Mesenchymal stem cell (in vitro differentiated cells and primary cell): Measurements from ENCODE around the gene BDKRB1.

Experiments used
- DNase-seq: peaks from one replicate; pipeline ENCODE4 v3.0.0-alpha.2; 2013
- H2AFZ ChIP-seq: one replicate; pipeline ENCODE4 v1.6.1; 2013; ENCODE audit warnings: low read depth, mild to moderate bottlenecking, control low read depth, inconsistent platforms, low read length, moderate library complexity
- H2AK5ac ChIP-seq: 2 replicates; pipeline ENCODE4 v1.6.1; 2013; ENCODE audit warnings: low read length, moderate library complexity, mild to moderate bottlenecking, inconsistent platforms; ENCODE audit not compliant: severe bottlenecking
- H2BK120ac ChIP-seq: one replicate; pipeline ENCODE4 v1.6.1; 2013; ENCODE audit warnings: low read depth, mild to moderate bottlenecking, inconsistent platforms, low read length, moderate library complexity
- H2BK12ac ChIP-seq, 2 experiments: one replicate each; pipeline ENCODE4 v1.6.1; 2013; ENCODE audit warnings: inconsistent platforms in 2 of 2, low read length in 2 of 2, mild to moderate bottlenecking in 2 of 2, moderate library complexity in 2 of 2, control low read depth in 1 of 2
- H2BK15ac ChIP-seq: one replicate; pipeline ENCODE4 v1.6.1; 2013; ENCODE audit warnings: mild to moderate bottlenecking, low read depth, inconsistent platforms; ENCODE audit not compliant: poor library complexity, severe bottlenecking
- H2BK5ac ChIP-seq: 2 replicates; pipeline ENCODE4 v1.6.1; 2013; ENCODE audit warnings: low read depth, mild to moderate bottlenecking, low read length, control low read depth, inconsistent platforms; ENCODE audit not compliant: poor library complexity, severe bottlenecking
- H3K14ac ChIP-seq, 2 experiments: one replicate each; pipeline ENCODE4 v1.6.1; 2013; ENCODE audit warnings: inconsistent platforms in 2 of 2, low read length in 2 of 2, control low read depth in 1 of 2, mild to moderate bottlenecking in 1 of 2, moderate library complexity in 1 of 2
- H3K18ac ChIP-seq, 2 experiments: one replicate each; pipeline ENCODE4 v1.6.1; 2013; ENCODE audit warnings: inconsistent platforms in 2 of 2, low read length in 2 of 2, control low read depth in 1 of 2, low read depth in 1 of 2, mild to moderate bottlenecking in 1 of 2
- H3K23ac ChIP-seq, 2 experiments: one replicate each; pipeline ENCODE4 v1.6.1; 2013; ENCODE audit warnings: inconsistent platforms in 2 of 2, low read length in 2 of 2, mild to moderate bottlenecking in 2 of 2, moderate library complexity in 2 of 2, control low read depth in 1 of 2
- H3K27ac ChIP-seq: 2 replicates; pipeline ENCODE4 v1.5.1; 2013; ENCODE audit warnings: mild to moderate bottlenecking, moderate library complexity, low read length, control low read depth, inconsistent platforms; ENCODE audit not compliant: poor library complexity, severe bottlenecking
- H3K27me3 ChIP-seq, 2 experiments: 2 replicates each; pipeline versions ENCODE4 v1.6.1 to v1.7.0; 2013; ENCODE audit warnings: low read length in 2 of 2, mild to moderate bottlenecking in 2 of 2, moderate library complexity in 2 of 2, control low read depth in 1 of 2, inconsistent platforms in 1 of 2; ENCODE audit not compliant: control insufficient read depth in 1 of 2, insufficient read depth in 1 of 2
- H3K36me3 ChIP-seq, 2 experiments: 2 replicates each; pipeline versions ENCODE4 v1.6.1 to v1.7.0; 2013; ENCODE audit warnings: low read length in 2 of 2, control low read depth in 1 of 2, inconsistent platforms in 1 of 2, low read depth in 1 of 2, mild to moderate bottlenecking in 1 of 2; ENCODE audit not compliant: insufficient read depth in 2 of 2, control insufficient read depth in 1 of 2
- H3K4ac ChIP-seq, 2 experiments: one replicate each; pipeline ENCODE4 v1.6.1; 2013; ENCODE audit warnings: inconsistent platforms in 2 of 2, low read length in 2 of 2, mild to moderate bottlenecking in 2 of 2, moderate library complexity in 2 of 2, control low read depth in 1 of 2, low read depth in 1 of 2
- H3K4me1 ChIP-seq: 2 replicates; pipeline ENCODE4 v1.6.1; 2013; ENCODE audit warnings: low read depth, low read length, control low read depth; ENCODE audit not compliant: control insufficient read depth, insufficient read depth
- H3K4me2 ChIP-seq: 2 replicates; pipeline ENCODE4 v1.6.1; 2013; ENCODE audit warnings: low read length, mild to moderate bottlenecking, inconsistent platforms; ENCODE audit not compliant: poor library complexity, severe bottlenecking
- H3K4me3 ChIP-seq, 2 experiments: 2 replicates each; pipeline versions ENCODE4 v1.5.1 to v1.7.0; 2013; ENCODE audit warnings: low read length in 2 of 2, mild to moderate bottlenecking in 2 of 2, control low read depth in 1 of 2, low read depth in 1 of 2; ENCODE audit not compliant: insufficient read depth in 1 of 2
- H3K79me1 ChIP-seq: replicated peaks from 2 replicates; pipeline ENCODE4 v1.6.1; 2013; ENCODE audit warnings: mild to moderate bottlenecking, control low read depth, low read length, inconsistent platforms; ENCODE audit not compliant: poor library complexity, severe bottlenecking
- H3K9ac ChIP-seq: 2 replicates; pipeline ENCODE4 v1.7.0; 2013; ENCODE audit warnings: mild to moderate bottlenecking, low read length, moderate library complexity
- H3K9me3 ChIP-seq: 2 replicates; pipeline ENCODE4 v1.7.0; 2013; ENCODE audit warnings: mild to moderate bottlenecking, low read length; ENCODE audit not compliant: control insufficient read depth
- H4K8ac ChIP-seq: one replicate; pipeline ENCODE4 v1.6.1; 2013; ENCODE audit warnings: inconsistent platforms, mild to moderate bottlenecking, low read length, moderate library complexity
- H4K91ac ChIP-seq: one replicate; pipeline ENCODE4 v1.6.1; 2013; ENCODE audit warnings: mild to moderate bottlenecking, low read length, inconsistent platforms
- WGBS: methylation state at CpG from one replicate; pipeline ENCODE4 v1.1.7; 2013; ENCODE audit warnings: mixed read lengths; 5-methylcytosine and 5-hydroxymethylcytosine counted together

BDKRB1 gene

GRCh38 chr14:96252323-96252998, 3.5 kb upstream of the BDKRB1 start:
- peak overlapping the region; percentile 98 for H2AK5ac ChIP-seq
- H3K27ac ChIP-seq: peak overlapping the region; percentile 86
- H3K4ac ChIP-seq: peak overlapping the region; percentile 69 to 94
- no peak overlapping the region for H3K4me2 ChIP-seq
- no peak overlapping the region for H2AFZ ChIP-seq
- peak overlapping the region; percentile 86 to 97 for H3K18ac ChIP-seq
- WGBS: 84% methylated on average over 18 of the region's 19 CpGs
- H3K4me1 ChIP-seq: peaks cover 23% of the 10 kb centered on the region
- H3K36me3 ChIP-seq: peaks cover 7 to 10% of the 10 kb centered on the region in 2 experiments
- no peaks in the 10 kb centered on the region for H3K9me3 ChIP-seq
- H3K23ac ChIP-seq: peak overlapping the region in 1 of 2 experiments; percentile 23
- peak overlapping the region in 1 of 2 experiments; percentile 45 for H3K14ac ChIP-seq
- peak overlapping the region; percentile 49 for H3K9ac ChIP-seq
- H4K91ac ChIP-seq: peak overlapping the region; percentile 96
- peak overlapping the region; percentile 98 for H2BK12ac ChIP-seq
- peak overlapping the region; percentile 88 for H2BK120ac ChIP-seq
- H2BK5ac ChIP-seq: peak overlapping the region; percentile 79
- H3K27me3 ChIP-seq: no peaks in the 10 kb centered on the region
- H2BK15ac ChIP-seq: peak overlapping the region; percentile 97
- H3K4me3 ChIP-seq: no peak overlapping the region
- DNase-seq: no peak
- peaks cover 8% of the 10 kb centered on the region for H3K79me1 ChIP-seq
- H4K8ac ChIP-seq: peak overlapping the region; percentile 97

- 26% methylated on average over 9 of the region's 9 CpGs for WGBS
- Histone ChIP-seq H3K27ac (peak overlapping the region; percentile 86), H3K4me2 (no peak overlapping the region), H3K4me3 (no peak overlapping the region), H2AK5ac (peak overlapping the region; percentile 98), H2BK12ac (peak overlapping the region; percentile 98), H3K9me3 (no peaks in the 10 kb centered on the region), H3K36me3 (peaks cover 4 to 7% of the 10 kb centered on the region in 2 experiments), H2BK120ac (peak overlapping the region; percentile 88), H3K18ac (peak overlapping the region; percentile 92 to 97), H3K27me3 (no peaks in the 10 kb centered on the region), H4K8ac (peak overlapping the region; percentile 97), H3K4me1 (peaks cover 23% of the 10 kb centered on the region), H2BK15ac (peak overlapping the region; percentile 97), H3K9ac (peak overlapping the region; percentile 49), H3K23ac (no peak overlapping the region), H3K4ac (peak overlapping the region; percentile 69 to 94), H3K14ac (peak overlapping the region in 1 of 2 experiments; percentile 45), H4K91ac (peak overlapping the region; percentile 96), H2BK5ac (peak overlapping the region; percentile 79), H2AFZ (no peak overlapping the region), H3K79me1 (peaks cover 8% of the 10 kb centered on the region)
- peak; percentile 94 for DNase-seq
These were observed 2.9 kb upstream of the BDKRB1 start for GRCh38 chr14:96252999-96253539.

DNA sequence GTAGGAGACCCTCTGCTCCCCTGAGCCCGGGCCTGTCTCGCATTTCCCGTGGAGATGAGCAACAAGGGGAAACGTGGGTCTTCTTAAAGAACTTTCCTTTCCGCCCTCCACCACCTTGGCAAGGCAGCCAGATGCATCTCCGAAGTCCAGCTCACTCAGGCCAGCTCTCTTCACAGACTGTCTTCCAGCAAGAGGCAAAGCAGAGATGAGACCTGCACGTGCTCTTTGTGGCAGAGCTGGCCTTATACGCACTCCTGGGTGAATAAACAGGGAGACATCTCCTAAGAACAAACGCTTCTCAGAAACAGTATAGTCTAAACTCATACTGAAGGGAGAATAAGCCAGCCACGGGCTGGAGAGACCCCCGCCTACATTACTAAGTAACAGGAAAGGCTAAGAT, 1.3 kb upstream of the BDKRB1 start:
- H2AK5ac ChIP-seq: peak overlapping the region; percentile 91
- H3K36me3 ChIP-seq: peaks cover 7 to 8% of the 10 kb centered on the region in 2 experiments
- H2BK12ac ChIP-seq: peak overlapping the region; percentile 69 to 92
- peak; percentile 50 for DNase-seq
- peak overlapping the region; percentile 95 for H2BK15ac ChIP-seq
- WGBS: 86% methylated on average over 11 of the region's 11 CpGs
- peak overlapping the region; percentile 83 for H4K91ac ChIP-seq
- H3K4me3 ChIP-seq: no peak overlapping the region
- peaks cover 5% of the 10 kb centered on the region for H3K9me3 ChIP-seq
- peak overlapping the region; percentile 45 for H4K8ac ChIP-seq
- no peaks in the 10 kb centered on the region for H3K27me3 ChIP-seq
- peak overlapping the region; percentile 87 for H2BK120ac ChIP-seq
- peak overlapping the region; percentile 5 to 75 for H3K18ac ChIP-seq
- H3K14ac ChIP-seq: no peak overlapping the region
- H3K9ac ChIP-seq: no peak overlapping the region
- H2AFZ ChIP-seq: no peak overlapping the region
- peaks cover 6% of the 10 kb centered on the region for H3K79me1 ChIP-seq
- H3K23ac ChIP-seq: no peak overlapping the region
- H2BK5ac ChIP-seq: no peak overlapping the region
- no peak overlapping the region for H3K27ac ChIP-seq
- H3K4me1 ChIP-seq: peaks cover 21% of the 10 kb centered on the region
- H3K4me2 ChIP-seq: no peak overlapping the region
- peak overlapping the region; percentile 15 to 54 for H3K4ac ChIP-seq

GRCh38 chr14:96256407-96256806, 397 bp downstream of the BDKRB1 start:
- H2BK120ac ChIP-seq: no peak overlapping the region
- no peak overlapping the region for H2BK15ac ChIP-seq
- peaks cover 14% of the 10 kb centered on the region for H3K9me3 ChIP-seq
- H2BK5ac ChIP-seq: no peak overlapping the region
- no peak overlapping the region for H3K23ac ChIP-seq
- H3K36me3 ChIP-seq: peaks cover 7 to 25% of the 10 kb centered on the region in 2 experiments
- peak overlapping the region; percentile 92 for H3K9ac ChIP-seq
- no peak overlapping the region for H4K8ac ChIP-seq
- H3K4me1 ChIP-seq: peaks cover 21% of the 10 kb centered on the region
- peak overlapping the region in 1 of 2 experiments; percentile 67 for H3K4me3 ChIP-seq
- peak overlapping the region in 1 of 2 experiments; percentile 37 for H3K18ac ChIP-seq
- H3K4ac ChIP-seq: no peak overlapping the region
- no peak overlapping the region for H3K14ac ChIP-seq
- no peak overlapping the region for H3K27ac ChIP-seq
- no peak overlapping the region for H2AK5ac ChIP-seq
- no peak overlapping the region for H2BK12ac ChIP-seq
- 92% methylated on average over 4 of the region's 4 CpGs for WGBS
- no peak overlapping the region for H3K4me2 ChIP-seq
- no peaks in the 10 kb centered on the region for H3K27me3 ChIP-seq
- DNase-seq: no peak
- H2AFZ ChIP-seq: no peak overlapping the region
- no peak overlapping the region for H4K91ac ChIP-seq
- H3K79me1 ChIP-seq: peaks cover 7% of the 10 kb centered on the region
